HG02970 (cell line): ENCODE measurements around the gene BHLHE41.

Experiments used
- ATAC-seq: cut with Tn5 transposase; IDR thresholded peaks from one replicate; pipeline ENCODE4 v1.9.1; 2021; ENCODE audit warnings: mild to moderate bottlenecking, moderate library complexity, moderate number of reproducible peaks; ENCODE audit not compliant: unreplicated experiment, low FRiP score

The BHLHE41 gene

DNA sequence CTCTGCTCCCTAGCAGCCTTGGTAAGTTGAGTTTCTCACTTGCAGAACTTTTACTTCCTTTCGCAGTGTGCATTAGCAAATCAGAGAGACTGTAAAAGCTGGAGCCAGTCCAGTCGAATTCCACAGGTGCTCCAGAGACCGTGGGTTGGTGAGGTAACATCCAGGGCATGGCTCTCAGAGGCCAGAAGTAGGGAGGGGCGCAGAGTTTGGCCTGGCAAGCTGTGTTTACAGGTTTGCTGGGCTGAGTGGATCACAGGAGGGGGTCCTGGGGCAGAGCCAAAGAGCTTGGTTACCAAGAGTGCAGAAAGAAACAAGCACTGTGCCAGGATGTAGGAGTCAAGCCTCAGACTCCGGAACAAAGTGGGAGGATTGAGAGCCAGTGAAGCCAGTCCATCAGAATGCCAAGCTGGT is 10.2 kb upstream of the BHLHE41 start:
- ATAC-seq = no peak

DNA sequence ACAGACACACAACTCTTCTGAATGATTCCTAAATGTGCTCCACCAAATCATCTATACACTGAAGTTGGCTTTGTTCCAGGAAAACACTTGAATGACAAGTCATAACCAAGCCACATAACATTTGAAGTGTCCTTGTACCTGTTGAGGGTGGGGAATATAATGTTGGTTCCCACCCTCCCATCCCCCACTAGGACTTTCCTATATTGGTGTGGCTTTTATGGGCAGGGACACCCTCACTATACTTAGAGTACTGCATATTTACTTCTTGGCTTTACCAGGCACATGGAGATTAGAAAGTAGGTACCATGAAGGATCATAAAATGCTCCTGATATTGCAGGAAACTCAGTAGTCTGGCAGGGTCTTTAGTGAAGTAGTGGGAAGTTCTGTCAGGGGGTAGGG is 9.7 kb upstream of the BHLHE41 start:
- no peak for ATAC-seq

DNA sequence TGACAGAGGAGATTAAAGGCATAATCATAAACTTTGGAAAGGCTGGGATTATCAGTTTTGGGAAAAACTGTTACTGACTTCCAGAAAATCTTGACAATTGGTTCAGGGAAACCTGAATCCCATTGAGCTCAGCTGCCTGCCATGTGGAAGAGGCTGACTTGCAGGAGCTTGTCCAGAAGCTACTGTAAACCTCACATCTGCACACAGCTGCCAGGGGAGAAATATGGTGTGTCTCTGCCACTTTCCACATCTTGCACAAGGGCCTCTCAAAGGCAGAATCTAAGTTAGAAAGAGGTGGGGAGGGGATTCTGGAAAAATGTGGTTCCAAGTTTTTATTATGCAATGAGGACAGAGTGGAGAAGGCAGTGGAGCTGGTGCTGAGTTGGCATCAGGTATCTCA is 8.7 kb upstream of the BHLHE41 start:
- no peak for ATAC-seq

DNA sequence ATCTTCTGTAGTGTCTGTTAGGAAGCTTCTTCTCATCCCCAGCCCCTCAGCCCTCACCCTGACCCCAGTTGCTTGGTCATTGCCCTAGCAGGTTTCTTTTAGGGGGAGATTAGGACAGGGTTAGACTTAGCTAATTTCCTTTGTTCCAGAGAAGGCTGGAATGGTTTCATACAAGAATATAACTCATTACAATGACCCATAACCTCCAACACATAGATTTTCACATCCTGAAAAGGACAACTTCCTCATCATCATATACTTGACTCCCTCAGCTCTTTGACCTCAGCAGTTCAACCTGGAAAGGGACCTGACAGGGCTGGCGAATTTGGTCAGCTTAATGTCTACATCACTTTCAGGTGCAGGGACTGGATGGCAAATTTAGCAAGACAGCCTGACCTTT is 8.0 kb upstream of the BHLHE41 start:
- ATAC-seq = no peak

DNA sequence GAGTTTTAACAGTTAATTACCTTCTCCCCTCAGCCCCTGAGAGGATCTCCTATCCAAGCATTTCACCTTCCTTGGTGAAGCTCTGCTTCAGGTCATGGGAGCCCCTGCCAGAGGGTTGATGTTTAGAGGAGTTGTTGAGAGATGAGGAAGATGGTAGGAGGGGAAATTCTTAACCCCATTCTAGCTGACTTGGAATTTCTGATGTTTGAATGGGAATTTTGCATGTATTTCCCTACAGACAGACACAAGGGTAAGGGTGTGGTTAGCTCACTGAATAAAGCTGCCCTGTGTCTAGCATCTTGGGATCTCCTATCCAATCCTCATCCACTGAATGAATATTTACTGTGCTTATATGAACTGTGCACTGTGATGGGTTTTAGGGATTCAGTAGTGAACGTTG is 7.1 kb upstream of the BHLHE41 start:
- ATAC-seq = no peak

DNA sequence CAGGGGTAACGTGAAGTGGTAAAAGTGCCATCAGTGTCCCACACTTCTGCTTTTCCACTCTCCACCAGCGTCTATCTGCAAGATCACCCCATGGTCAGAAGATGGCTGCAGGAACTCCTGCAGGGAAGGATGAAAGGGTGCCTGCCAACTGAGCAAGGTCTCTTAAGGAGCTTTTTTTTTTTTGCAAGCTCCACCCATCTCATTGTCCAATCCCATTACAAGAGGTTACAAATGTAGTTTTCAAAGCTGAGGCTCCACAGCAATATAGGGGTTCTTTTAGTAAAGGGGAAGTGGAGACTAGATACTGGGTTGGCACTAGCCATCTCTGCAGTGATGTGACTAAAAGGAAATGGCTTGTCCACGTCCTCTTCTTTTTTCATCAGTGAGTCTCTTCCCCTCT is 5.9 kb upstream of the BHLHE41 start:
- no peak for ATAC-seq

DNA sequence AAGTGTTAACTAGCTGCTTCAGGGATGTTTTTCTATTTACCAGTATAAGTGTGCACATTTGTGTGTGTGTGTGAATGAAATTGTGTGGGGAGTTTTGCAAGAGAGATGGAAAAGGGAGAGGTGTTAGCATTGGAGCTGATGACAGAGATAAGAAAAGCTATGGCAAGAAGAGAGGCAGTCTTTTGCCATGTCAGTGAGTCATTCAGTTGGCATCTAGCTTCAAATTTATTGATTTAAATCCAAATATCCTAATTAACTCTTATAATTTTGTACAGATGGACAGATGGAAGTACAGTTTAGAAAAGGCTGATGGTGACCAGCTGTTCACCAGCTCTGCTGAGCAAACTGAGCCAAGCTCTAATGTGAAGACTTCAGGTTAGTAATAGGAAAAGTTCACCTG is 3.3 kb upstream of the BHLHE41 start:
- no peak for ATAC-seq

DNA sequence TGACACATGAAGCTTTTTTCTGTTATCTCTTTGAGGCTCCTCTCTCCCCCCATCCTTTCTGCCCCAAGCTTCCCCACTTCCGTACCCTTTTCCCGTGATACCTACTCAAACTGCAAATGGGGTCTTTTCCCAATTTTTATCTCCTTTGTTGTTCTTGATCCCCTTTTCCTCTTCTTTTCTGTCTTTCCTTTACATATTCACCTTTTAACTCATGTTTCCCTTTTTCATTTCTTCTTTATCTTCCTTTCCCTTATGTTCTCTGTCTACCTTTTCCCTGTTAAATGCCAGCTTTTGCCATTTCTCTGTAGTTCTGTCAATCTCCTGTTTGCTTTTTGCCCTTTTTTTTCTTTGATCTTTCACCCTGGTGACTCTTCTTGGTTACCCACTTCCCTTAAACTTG is 2.6 kb upstream of the BHLHE41 start:
- ATAC-seq = no peak

DNA sequence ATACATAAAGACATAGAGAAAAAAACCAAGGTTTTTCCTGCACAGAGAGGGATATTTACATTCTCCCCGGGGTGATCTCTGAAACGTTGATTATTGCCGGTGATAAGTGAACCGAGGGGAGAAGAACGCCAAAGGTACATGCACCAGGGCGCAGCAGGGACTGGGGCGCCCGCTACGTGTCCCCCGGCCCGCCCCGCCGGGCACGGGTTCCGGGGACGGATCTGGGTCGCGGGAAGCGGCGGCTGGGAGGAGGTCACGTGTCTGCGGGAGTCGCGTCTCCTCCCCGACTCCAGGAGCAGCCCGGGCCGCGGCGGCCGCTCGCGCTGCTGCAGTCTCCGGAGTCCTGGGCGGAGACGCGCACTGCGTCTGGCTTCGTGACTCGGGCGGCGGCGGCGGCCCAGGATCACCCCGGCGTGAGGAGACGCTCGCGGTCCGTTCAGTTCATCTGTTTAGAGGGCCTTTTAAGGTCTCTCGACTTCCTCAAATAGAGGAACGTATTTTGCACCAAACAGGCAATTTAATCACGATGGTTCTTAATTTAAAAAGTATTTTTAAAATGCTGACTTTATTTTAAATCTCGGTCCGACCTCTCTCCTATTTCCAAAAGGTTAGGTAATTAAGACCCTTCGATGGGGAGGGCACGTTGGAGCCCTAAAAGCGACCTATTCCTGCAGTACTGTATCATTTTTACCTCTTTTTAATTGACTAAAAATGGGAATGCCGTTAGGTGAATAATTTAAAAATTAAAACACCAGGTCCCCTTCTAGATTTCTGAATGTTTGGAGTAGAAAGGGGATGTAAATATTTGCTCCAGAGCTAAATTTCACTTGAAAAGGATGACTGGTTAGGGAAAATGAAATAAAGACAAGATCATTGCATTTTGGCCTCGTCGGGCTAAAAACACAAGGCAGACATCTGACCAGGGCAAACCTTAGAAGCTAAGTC is 1.8 kb upstream of the BHLHE41 start:
- ATAC-seq = no peak

DNA sequence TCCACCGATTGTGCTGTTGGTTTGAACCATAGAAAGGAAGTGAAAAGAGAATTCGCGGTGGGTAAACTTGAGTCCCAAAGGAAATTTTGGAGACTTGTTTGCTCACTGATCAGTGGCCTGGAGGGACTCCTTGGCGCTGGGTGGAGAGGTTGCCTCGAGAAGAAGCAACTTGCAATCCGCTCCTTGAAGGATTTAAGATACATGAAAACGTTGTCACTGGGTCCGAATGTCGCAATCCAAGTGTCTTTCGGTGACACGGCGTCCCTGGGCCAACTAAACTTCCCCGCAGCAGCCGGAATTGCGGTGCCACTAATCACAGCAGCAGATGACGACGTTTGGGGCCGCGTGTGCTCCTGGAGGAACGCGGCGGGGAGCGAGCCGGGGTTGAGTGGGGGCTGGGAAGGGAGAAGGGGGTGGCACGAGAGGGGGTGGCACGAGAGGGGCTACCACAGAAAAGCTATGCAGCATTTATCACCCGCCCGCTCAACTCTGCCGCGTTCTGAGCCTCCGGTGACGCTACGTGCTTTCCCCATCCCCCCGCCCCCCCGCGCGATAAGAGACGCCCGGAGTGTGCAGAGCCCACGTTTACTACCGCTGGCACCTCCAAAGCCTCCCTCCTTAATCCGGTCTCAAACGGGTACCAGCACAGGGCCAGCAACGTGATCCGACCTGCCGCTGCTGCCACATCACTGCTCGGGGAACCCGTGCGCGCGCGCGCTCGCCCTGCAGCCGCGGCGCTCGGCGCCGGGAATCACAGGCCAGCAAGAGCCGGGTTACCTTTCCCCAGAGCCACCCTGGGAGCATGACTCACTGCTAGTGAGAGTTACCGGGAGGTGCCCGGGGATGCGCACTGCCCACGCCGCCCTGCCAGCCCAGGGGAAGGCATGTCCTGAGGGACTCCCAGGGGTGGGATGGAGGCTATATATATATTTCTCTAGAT is 833 bp upstream of the BHLHE41 start:
- no peak for ATAC-seq

DNA sequence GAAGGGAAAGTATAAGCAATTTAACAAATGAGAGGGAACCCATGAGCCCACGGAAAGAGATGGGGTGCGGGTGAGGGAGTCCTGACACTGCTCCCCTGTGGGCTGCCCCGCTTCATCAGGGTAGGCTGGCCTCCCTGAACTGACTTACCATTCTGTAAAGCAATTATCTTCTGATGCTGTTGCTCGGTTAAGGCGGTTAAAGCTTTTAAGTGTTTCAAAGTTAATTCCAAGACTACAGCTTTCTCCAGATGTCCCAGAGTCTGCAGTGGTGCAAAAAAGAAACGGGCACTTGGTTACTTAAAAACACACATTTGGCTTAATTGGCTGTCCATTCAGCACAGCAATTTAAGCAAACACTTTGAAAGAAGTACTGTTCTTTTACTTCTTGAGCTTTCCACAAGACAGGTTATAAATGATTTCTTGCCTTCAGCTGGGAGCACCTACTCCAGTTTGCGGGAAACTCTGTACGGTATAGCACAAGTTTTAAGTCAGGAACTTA is 1.3 kb downstream of the BHLHE41 start:
- ATAC-seq = no peak

DNA sequence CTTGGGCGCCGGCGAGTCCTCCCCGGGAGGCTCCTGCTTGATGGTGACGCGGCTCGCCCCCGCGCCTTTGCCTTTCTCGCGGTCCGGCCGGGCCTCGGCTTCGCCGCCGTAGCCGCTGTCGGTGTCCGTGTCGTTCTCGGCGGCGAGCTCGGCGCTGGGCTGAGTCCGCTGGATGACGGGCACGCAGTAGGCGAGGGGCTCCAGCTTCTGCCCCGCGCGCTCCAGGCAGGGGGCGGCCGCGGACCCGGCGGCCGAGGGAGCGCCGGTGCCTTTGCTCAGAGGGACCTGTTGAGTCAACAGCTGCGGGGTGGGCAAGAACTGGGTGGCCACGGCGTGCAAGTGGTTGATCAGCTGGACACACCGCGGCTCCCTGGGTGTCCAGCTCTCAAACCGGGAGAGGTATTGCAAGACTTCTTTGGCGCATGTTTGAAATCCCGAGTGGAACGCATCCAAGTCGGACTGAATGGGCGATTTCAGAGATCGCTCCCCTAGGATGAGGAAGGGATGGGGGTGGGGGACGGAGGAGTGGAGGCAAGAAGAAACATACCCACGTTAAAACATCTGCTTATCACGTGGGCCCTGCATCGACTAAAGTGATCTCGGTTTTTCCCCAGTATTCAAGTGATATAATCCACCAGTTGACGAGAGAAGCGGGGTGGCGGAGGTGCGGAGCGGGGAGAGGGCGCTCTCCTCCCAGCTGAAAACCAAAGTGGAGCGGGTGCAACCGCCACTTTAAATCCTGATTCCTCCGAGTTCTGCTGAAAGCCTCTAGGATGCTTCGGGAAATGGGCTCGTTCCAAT is 2.0 kb downstream of the BHLHE41 start:
- no peak for ATAC-seq

DNA sequence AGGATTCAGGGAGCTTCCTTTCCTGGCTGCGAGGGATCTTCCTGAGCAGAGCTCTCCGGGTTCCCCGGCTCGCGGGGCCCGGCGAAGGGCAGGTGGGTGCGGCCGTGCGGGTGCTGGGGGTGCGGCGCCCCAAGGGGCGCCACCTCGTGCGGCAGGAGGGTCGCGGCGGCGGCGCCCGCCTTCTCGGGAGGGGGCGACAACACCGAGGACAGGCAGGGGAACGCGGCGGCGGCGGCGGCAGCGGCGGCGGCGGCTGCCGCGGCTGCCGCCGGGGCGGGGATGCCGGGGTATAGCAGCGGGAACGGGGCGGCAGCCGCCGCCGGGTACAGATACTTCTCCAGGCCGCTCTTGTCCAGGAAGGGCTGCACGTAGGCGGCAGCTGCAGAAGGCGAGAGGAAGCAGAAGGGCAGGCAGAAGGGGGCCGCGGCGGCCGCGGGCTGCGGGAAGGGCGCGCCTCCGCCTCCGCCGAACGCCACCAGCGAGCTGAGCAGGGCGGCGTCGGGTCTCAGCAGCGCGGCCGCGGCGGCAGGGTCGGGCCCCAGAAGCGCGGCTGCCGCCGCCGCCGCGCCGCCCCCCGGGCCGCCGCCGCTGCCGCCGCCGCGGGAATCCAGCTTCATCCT is 2.7 kb downstream of the BHLHE41 start:
- no peak for ATAC-seq

DNA sequence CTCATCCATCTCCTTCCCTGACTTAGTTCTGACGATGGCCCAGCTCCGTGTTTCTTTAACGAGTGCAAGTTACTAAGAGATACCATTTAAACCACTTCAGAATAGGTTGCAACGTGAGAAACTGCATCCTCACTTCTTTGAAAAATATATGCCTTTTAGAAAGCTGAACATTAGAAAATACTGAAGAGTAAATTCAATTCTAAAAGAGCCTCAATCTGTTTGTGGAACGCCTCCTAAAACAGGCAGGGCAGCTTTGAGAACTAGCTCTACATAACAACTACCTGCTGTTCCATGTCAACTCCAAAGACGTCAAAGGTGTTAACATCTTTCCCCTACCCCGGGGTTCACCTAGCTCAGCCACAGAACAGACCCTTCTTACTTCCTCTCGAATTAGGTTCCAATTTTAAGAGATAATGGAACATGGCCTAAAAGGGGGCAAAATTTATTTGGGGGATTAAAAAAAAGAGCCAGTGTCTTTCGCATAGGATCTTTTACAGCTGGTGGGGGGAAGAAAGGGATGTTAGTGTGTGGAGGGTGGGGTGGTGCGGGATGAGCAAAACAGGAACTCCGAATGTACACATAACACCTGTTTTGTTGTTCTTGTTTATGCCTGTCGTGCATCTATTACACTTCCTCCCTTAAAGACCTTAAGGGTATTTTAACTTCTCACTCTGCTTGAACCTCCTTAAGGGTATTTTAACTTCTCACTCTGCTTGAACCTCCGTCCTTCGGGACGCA is 3.3 kb downstream of the BHLHE41 start:
- no peak for ATAC-seq

DNA sequence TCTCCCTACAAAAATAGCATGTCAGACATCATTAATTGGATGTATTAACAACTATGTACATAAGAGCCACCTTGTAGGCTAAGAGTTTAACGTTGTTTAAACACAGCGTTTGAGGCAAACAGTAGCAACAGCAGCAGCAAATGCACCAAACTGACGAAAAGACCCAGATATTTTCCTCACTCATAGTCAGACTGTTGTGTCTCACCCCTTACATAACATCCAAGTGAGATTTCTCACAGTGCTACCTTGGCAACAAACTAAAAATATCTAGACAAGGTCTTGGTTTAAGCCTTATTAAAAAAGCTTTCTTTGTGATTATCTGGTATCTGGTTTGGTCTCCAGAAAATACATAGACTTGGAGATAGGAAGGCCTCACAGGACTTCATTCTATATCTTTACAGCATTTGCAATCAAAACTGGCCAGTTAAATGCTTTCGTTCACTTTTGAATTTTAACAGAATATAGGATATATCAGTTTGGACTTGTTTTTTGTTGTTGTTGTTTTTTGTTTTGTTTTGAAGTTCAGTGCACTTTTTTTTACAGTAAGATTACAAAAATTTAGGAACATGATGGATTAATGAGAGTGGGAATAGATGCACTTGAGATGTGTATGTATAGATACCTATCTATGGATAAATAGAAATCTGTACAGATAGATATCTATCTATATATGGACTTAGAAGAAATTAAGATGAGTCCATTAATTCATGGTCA is 4.1 kb downstream of the BHLHE41 start:
- ATAC-seq = no peak

DNA sequence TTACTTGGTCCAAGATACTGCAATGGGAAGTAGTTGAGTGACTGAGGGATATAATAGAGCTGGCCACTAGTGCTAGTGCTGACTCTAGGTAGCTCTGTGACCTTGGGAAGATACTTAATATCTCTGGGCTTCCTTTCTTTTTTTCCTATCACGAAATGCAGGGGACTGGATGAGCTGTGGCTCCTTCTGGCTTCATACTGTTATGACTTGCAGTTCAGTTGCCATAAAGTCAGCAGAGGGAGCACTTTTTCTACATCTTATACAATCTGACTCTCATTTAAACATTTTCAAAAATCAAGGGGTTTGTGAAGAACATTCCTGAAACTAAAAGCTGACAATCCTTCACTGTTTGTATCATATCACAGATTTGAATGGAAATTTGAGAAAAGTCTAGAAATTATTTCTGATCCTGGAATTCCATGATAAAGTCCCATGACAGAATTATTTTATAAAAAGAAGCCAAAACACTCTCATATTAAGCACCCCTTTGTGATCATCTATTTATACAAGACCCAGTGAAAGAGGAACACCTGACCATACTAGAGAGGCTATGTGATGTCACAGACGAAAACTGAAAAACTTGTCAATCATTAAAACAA is 5.3 kb downstream of the BHLHE41 start:
- no peak for ATAC-seq

DNA sequence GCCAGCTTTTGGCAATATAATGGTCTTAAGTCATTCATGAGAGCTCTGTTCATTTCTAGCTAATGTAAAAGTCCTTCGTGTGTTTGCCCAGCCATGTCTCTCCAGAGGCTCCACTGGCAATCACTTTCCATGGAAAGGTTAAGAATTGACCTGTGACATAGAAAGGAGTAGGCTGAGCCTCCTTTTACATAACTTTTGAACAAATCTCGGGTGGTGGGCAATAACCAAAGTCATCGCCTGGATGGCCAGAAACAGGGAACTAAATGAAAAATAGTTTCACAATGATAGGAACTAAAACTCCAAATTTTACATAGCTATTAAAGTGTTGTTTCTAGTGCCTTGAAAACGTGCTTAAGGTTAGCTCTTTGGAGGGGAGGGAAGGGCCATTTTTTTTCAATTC is 6.5 kb downstream of the BHLHE41 start:
- no peak for ATAC-seq
